ENCODE measurements around the gene IGDCC3.

GRCh38 chr15:65391732-65392131 is 13.9 kb upstream of the IGDCC3 start:
- no peak for TF ChIP-seq CTCF (IDR thresholded peaks at IDR 0.05)
- TF ChIP-seq POLR2A (IDR thresholded peaks at IDR 0.05), result no peak

Data from testis (tissue), 2 donors.